GM18526 (cell line): ENCODE data around the gene ICAM5.

Experiments
- POLR2A ChIP-seq: IDR thresholded peaks from 3 replicates; pipeline ENCODE4 v1.6.1; 2011; ENCODE audit not compliant: insufficient read length; ENCODE audit errors: extremely low read depth

ICAM5 gene

GRCh38 chr19:10318807-10319682 lies 29.3 kb downstream of the ICAM5 start:
- no peak for TF ChIP-seq POLR2A

GRCh38 chr19:10320602-10321416 lies 31.1 kb downstream of the ICAM5 start:
- TF ChIP-seq POLR2A = no peak

- no peak for TF ChIP-seq POLR2A
Measured at GRCh38 chr19:10321417-10321797, 31.7 kb downstream of the ICAM5 start.

GRCh38 chr19:10321874-10322835 lies 32.4 kb downstream of the ICAM5 start:
- no peak for TF ChIP-seq POLR2A

- no peak for TF ChIP-seq POLR2A
Measured at GRCh38 chr19:10325732-10326131, 36.0 kb downstream of the ICAM5 start.

- no peak for TF ChIP-seq POLR2A
Measured at GRCh38 chr19:10327793-10328192, 38.0 kb downstream of the ICAM5 start.

GRCh38 chr19:10328558-10329429 lies 39.0 kb downstream of the ICAM5 start:
- TF ChIP-seq POLR2A = no peak

- no peak for TF ChIP-seq POLR2A
Measured at GRCh38 chr19:10329555-10329954, 39.8 kb downstream of the ICAM5 start.

- TF ChIP-seq POLR2A = no peak
Measured at GRCh38 chr19:10332158-10332964, 42.6 kb downstream of the ICAM5 start.

- TF ChIP-seq POLR2A = peak; percentile 92
Measured at GRCh38 chr19:10332965-10333757, 43.4 kb downstream of the ICAM5 start, which contains the start of gene RAVER1. TSS of gene RAVER1 (minus strand) at chr19:10333529. CDS start at chr19:10333507, 22 bp downstream.

- no peak for TF ChIP-seq POLR2A
Measured at GRCh38 chr19:10333758-10334587, 44.2 kb downstream of the ICAM5 start.
